Osteoblast (primary cell): ENCODE results near the gene RCOR1. TPM values are rescaled to one million over a fixed set of nuclear protein-coding genes. Genes with fewer than 3 reads are reported as not detected.

Experiments
- DNase-seq: peaks from one replicate; pipeline ENCODE4 v3.0.0; 2011; ENCODE audit warnings: low spot score, mixed read lengths; ENCODE audit not compliant: insufficient read length; ENCODE audit errors: missing footprints
- H2AFZ ChIP-seq: 2 replicates; pipeline ENCODE4 v1.6.0; 2011; ENCODE audit warnings: mild to moderate bottlenecking, low read length
- H3K27ac ChIP-seq: 2 replicates; pipeline ENCODE4 v1.5.1; 2011; ENCODE audit warnings: mild to moderate bottlenecking, low read depth, low read length, moderate library complexity
- H3K27me3 ChIP-seq: 2 replicates; pipeline ENCODE4 v1.6.0; 2012; ENCODE audit warnings: mild to moderate bottlenecking, control low read depth, inconsistent platforms, low read length, moderate library complexity; ENCODE audit not compliant: insufficient read depth
- H3K36me3 ChIP-seq: 2 replicates; pipeline ENCODE4 v1.5.1; 2011; ENCODE audit warnings: mild to moderate bottlenecking, low read length, control low read depth, moderate library complexity; ENCODE audit not compliant: insufficient read depth
- H3K4me1 ChIP-seq: 2 replicates; pipeline ENCODE4 v1.5.1; 2011; ENCODE audit warnings: mild to moderate bottlenecking, low read length, control low read depth, moderate library complexity; ENCODE audit not compliant: insufficient read depth
- H3K4me2 ChIP-seq: 2 replicates; pipeline ENCODE4 v1.6.0; 2011; ENCODE audit warnings: mild to moderate bottlenecking, low read length; ENCODE audit not compliant: insufficient read depth
- H3K4me3 ChIP-seq: fragments of 200-600 bp; sonication (generic); 3 replicates; pipeline ENCODE4 v1.5.1; 2012; ENCODE audit warnings: mild to moderate bottlenecking, low read length, inconsistent platforms; ENCODE audit not compliant: insufficient read depth
- H3K79me2 ChIP-seq: 2 replicates; pipeline ENCODE4 v1.6.0; 2012; ENCODE audit warnings: mild to moderate bottlenecking, low read length, control low read depth, inconsistent platforms; ENCODE audit not compliant: insufficient read depth
- H3K9me3 ChIP-seq: 2 replicates; pipeline ENCODE4 v1.5.1; 2011; ENCODE audit warnings: low read depth, low read length, control low read depth
- H4K20me1 ChIP-seq: 2 replicates; pipeline ENCODE4 v1.6.0; 2012; ENCODE audit warnings: mild to moderate bottlenecking, low read length, control low read depth; ENCODE audit not compliant: insufficient read depth
- total RNA-seq: library from RNA; depleted of rRNA; stranded (reverse); fragments of >200 nt; gene quantifications from 2 replicates; pipeline ENCODE4 v1.2.3, GENCODE V29; 2012
- TF ChIP-seq, protein P1 (sequence below): IDR thresholded peaks from 2 replicates; pipeline ENCODE4 v1.5.1; 2011; ENCODE audit warnings: mild to moderate bottlenecking, low read depth, low read length, moderate library complexity; ENCODE audit errors: extremely low read depth

The RCOR1 gene
- total RNA-seq, 1 donor, result 11.6 TPM

DNA sequence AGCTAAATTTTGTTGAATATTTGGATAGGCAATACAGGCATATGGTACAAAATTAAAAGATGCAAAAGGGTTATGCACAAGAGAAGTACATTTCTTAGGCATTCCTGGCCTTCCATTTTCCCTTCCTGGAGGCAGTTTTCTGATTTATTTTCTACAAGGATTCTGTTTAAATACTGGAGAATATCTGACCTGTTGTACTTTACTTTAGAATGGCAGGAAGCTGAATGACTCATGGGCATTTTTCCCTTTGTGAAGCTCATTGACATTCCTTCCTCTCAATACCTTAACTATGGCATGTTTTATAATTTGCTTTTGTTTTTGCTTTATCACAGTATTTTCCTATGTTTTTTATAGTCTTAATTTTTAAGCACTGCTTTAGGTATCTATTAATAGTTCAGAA lies 62.7 kb downstream of the RCOR1 start:
- Histone ChIP-seq H3K4me2 (no peak overlapping the region), H3K79me2 (peaks cover 85% of the 10 kb centered on the region), H4K20me1 (peaks cover 49% of the 10 kb centered on the region), H3K9me3 (no peaks in the 10 kb centered on the region), H3K4me3 (no peak overlapping the region), H3K36me3 (no peaks in the 10 kb centered on the region), H3K27ac (no peak overlapping the region), H2AFZ (no peak overlapping the region), H3K27me3 (no peaks in the 10 kb centered on the region), H3K4me1 (peaks cover 15% of the 10 kb centered on the region)
- DNase-seq, result no peak
- TF ChIP-seq, protein P1, sequence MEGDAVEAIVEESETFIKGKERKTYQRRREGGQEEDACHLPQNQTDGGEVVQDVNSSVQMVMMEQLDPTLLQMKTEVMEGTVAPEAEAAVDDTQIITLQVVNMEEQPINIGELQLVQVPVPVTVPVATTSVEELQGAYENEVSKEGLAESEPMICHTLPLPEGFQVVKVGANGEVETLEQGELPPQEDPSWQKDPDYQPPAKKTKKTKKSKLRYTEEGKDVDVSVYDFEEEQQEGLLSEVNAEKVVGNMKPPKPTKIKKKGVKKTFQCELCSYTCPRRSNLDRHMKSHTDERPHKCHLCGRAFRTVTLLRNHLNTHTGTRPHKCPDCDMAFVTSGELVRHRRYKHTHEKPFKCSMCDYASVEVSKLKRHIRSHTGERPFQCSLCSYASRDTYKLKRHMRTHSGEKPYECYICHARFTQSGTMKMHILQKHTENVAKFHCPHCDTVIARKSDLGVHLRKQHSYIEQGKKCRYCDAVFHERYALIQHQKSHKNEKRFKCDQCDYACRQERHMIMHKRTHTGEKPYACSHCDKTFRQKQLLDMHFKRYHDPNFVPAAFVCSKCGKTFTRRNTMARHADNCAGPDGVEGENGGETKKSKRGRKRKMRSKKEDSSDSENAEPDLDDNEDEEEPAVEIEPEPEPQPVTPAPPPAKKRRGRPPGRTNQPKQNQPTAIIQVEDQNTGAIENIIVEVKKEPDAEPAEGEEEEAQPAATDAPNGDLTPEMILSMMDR, result no peak

DNA sequence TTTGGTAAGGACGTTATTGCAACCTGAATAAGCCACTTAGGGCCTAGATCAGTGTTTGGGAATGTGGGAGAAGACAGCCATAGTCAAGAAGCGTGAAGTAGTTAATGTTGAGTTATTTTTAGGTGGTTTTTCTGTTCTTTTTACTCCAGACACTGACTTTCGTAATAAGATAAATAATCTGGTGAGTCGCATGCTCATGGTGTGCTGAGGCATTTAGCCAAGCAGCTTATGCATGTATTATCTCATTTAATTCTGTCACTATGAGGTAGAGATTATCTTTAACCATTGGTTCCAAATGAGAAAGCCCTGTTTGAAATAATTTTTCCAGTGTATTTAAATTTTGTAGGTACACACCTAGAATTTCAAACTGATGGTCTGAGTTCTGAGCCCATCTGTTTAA lies 67.3 kb downstream of the RCOR1 start:
- peaks cover 72% of the 10 kb centered on the region for H4K20me1 ChIP-seq
- no peak for DNase-seq
- TF ChIP-seq, protein P1, result no peak
- H3K27me3 ChIP-seq, result no peaks in the 10 kb centered on the region
- H3K27ac ChIP-seq, result no peak overlapping the region
- H3K36me3 ChIP-seq, result no peaks in the 10 kb centered on the region
- H3K4me2 ChIP-seq, result no peak overlapping the region
- H2AFZ ChIP-seq, result no peak overlapping the region
- H3K9me3 ChIP-seq, result no peaks in the 10 kb centered on the region
- peaks cover 94% of the 10 kb centered on the region for H3K79me2 ChIP-seq
- peaks cover 10% of the 10 kb centered on the region for H3K4me1 ChIP-seq
- H3K4me3 ChIP-seq, result no peak overlapping the region

DNA sequence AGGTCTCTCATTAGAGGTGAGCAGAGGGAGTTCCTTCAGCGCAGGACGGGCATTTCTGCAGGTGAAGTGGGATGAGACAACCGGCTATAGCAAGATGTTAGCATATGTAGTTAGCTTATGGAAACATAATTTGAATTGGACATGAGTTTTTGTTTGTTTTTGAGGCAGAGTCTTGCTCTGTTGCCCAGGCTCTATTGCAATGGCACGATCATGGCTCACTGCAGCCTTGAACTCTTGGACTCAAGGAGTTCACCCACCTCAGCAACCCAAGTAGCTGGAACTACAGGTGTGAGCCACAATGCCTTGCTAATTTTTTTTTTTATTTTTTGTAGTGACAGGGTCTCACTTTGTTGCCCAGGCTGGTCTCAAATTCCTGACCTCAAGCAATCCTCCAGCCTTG lies 69.2 kb downstream of the RCOR1 start:
- H3K9me3 ChIP-seq, result no peaks in the 10 kb centered on the region
- TF ChIP-seq, protein P1, result no peak
- H3K27me3 ChIP-seq, result no peaks in the 10 kb centered on the region
- no peak overlapping the region for H2AFZ ChIP-seq
- H3K4me1 ChIP-seq, result peaks cover 4% of the 10 kb centered on the region
- no peak overlapping the region for H3K27ac ChIP-seq
- peaks cover 91% of the 10 kb centered on the region for H3K79me2 ChIP-seq
- no peak for DNase-seq
- peaks cover 74% of the 10 kb centered on the region for H4K20me1 ChIP-seq
- H3K36me3 ChIP-seq, result no peaks in the 10 kb centered on the region
- no peak overlapping the region for H3K4me2 ChIP-seq
- no peak overlapping the region for H3K4me3 ChIP-seq

DNA sequence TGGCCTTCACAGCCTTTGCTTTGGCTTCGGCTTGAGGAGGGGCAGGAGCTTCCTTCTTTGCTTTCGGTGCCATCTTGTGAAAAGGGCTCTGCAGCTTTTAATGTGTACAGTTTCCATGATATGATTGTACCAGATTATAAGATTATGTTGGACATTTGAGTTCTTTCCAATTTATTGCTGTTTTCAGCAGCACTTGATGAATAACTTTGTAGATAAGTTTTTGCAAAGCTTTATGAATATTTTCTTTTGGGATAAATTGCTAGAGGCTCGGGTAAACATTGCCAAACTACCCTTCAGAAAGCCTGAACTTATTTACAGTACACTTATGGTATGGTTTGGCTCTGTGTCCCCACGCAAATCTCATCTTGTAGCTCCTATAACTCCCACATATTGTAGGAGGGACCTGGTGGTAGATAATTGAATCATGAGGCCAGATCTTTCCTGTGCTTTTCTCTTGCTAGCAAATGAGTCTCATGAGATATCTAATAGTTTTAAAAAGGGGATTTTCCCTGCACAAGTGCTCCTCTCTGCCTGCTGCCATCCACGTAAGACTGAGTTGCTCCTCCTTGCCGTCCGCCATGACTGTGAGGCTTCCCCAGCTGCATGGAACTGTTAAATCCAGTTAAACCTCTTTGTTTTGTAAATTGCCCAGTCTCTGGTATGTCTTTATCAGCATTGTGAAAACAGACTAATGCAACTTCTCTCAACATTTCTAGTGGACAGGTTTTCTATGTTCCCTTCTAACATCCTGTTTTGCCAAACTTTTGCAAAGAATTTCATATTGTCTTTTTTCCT lies 70.4 kb downstream of the RCOR1 start:
- no peak for DNase-seq
- Histone ChIP-seq H2AFZ (no peak overlapping the region), H3K4me2 (no peak overlapping the region), H3K36me3 (no peaks in the 10 kb centered on the region), H3K9me3 (no peaks in the 10 kb centered on the region), H3K27ac (no peak overlapping the region), H3K4me1 (peaks cover 7% of the 10 kb centered on the region), H4K20me1 (peaks cover 72% of the 10 kb centered on the region), H3K27me3 (no peaks in the 10 kb centered on the region), H3K4me3 (no peak overlapping the region), H3K79me2 (peaks cover 89% of the 10 kb centered on the region)
- TF ChIP-seq, protein P1, result no peak
